ENCODE results near the gene ZNF687.
A peak's percentile ranks its signal among the peaks of the same experiment; 100 is the strongest.

The ZNF687 gene

GRCh38 chr1:151309811-151310323 is 27.8 kb downstream of the ZNF687 start:
- DNase-seq, result peak; percentile 64
- Histone ChIP-seq H3K36me3 (replicated peaks) (peaks cover 49% of the 10 kb centered on the region), H3K27me3 (replicated peaks) (no peaks in the 10 kb centered on the region), H3K4me3 (ENCODE audit: low read depth, low read length) (no peak overlapping the region), H3K27ac (peak overlapping the region; percentile 46)
- peak; percentile 33 for TF ChIP-seq CTCF (IDR thresholded peaks at IDR 0.05; ENCODE audit: low read depth, low read length, missing control alignments)
- in situ Hi-C loops (cut with HindIII; ENCODE audit: low pct_ligation_motif_present, low sequenced_read_pairs), result no loop called here

GRCh38 chr1:151311011-151311410 is 28.9 kb downstream of the ZNF687 start:
- H3K4me3 ChIP-seq (ENCODE audit: low read depth, low read length), result no peak overlapping the region
- no peak for DNase-seq
- TF ChIP-seq CTCF (IDR thresholded peaks at IDR 0.05; ENCODE audit: low read depth, low read length, missing control alignments), result no peak
- peak overlapping the region; percentile 97 for H3K27ac ChIP-seq
- in situ Hi-C loops (cut with HindIII; ENCODE audit: low pct_ligation_motif_present, low sequenced_read_pairs), result no loop called here
- peaks cover 47% of the 10 kb centered on the region for H3K36me3 ChIP-seq (replicated peaks)
- H3K27me3 ChIP-seq (replicated peaks), result no peaks in the 10 kb centered on the region

GRCh38 chr1:151311589-151312331 is 29.7 kb downstream of the ZNF687 start:
- Histone ChIP-seq H3K36me3 (replicated peaks) (peaks cover 43% of the 10 kb centered on the region), H3K27me3 (replicated peaks) (no peaks in the 10 kb centered on the region), H3K27ac (peak overlapping the region; percentile 97), H3K4me3 (ENCODE audit: low read depth, low read length) (no peak overlapping the region)
- DNase-seq, result peak; percentile 100
- in situ Hi-C loops (cut with HindIII; ENCODE audit: low pct_ligation_motif_present, low sequenced_read_pairs), result no loop called here
- TF ChIP-seq CTCF (IDR thresholded peaks at IDR 0.05; ENCODE audit: low read depth, low read length, missing control alignments), result no peak

- in situ Hi-C loops (cut with HindIII; ENCODE audit: low pct_ligation_motif_present, low sequenced_read_pairs), result no loop called here
- no peak overlapping the region for H3K4me3 ChIP-seq (ENCODE audit: low read depth, low read length)
- no peaks in the 10 kb centered on the region for H3K27me3 ChIP-seq (replicated peaks)
- H3K27ac ChIP-seq, result peak overlapping the region; percentile 97
- peak; percentile 22 for DNase-seq
- peaks cover 37% of the 10 kb centered on the region for H3K36me3 ChIP-seq (replicated peaks)
- TF ChIP-seq CTCF (IDR thresholded peaks at IDR 0.05; ENCODE audit: low read depth, low read length, missing control alignments), result no peak
Measured at GRCh38 chr1:151312411-151312810, 30.3 kb downstream of the ZNF687 start.

- no peak overlapping the region for H3K4me3 ChIP-seq (ENCODE audit: low read depth, low read length)
- peak overlapping the region; percentile 97 for H3K27ac ChIP-seq
- no peak for TF ChIP-seq CTCF (IDR thresholded peaks at IDR 0.05; ENCODE audit: low read depth, low read length, missing control alignments)
- peaks cover 32% of the 10 kb centered on the region for H3K36me3 ChIP-seq (replicated peaks)
- no peaks in the 10 kb centered on the region for H3K27me3 ChIP-seq (replicated peaks)
- in situ Hi-C loops (cut with HindIII; ENCODE audit: low pct_ligation_motif_present, low sequenced_read_pairs), result no loop called here
- DNase-seq, result no peak
Measured at GRCh38 chr1:151312826-151313225, 30.7 kb downstream of the ZNF687 start.

Data from brain microvascular endothelial cell (primary cell).